B cell (primary cell): ENCODE results near the gene GSE1. TPM values are rescaled to one million over a fixed set of nuclear protein-coding genes. Genes with fewer than 3 reads are reported as not detected.

Experiments
- ATAC-seq: fragments of 200-7000 bp; cut with Tn5 transposase; one replicate; pipeline ENCODE4 v1.10.0; 2021; ENCODE audit warnings: low read depth, mild to moderate bottlenecking, moderate number of reproducible peaks, moderate library complexity
- CTCF ChIA-PET: fragments of 350-600 bp; sonication (Branson Sonifier 250); formaldehyde crosslinking; loops from one replicate; lab custom pipeline; 2021; ENCODE audit warnings: antibody characterized with exemption, inconsistent platforms; lab: Charles Lee
- POLR2A ChIA-PET: fragments of 350-600 bp; sonication (Branson Sonifier 250); formaldehyde crosslinking; loops from one replicate; lab custom pipeline; 2021; ENCODE audit warnings: antibody characterized with exemption; lab: Charles Lee
- DNase-seq: peaks from one replicate; pipeline ENCODE4 v3.0.0; 2013
- H2AFZ ChIP-seq: 2 replicates; pipeline ENCODE4 v1.6.1; 2012; ENCODE audit warnings: mild to moderate bottlenecking, low read depth, low read length; ENCODE audit not compliant: insufficient read depth, poor library complexity, severe bottlenecking
- H3K27ac ChIP-seq, 2 donors: 1 replicate in 1 of 2; 2 replicates in 1 of 2; pipeline ENCODE4 v1.5.1; 2012 to 2013; ENCODE audit warnings: low read length in 2 of 2, mild to moderate bottlenecking in 2 of 2, moderate library complexity in 1 of 2
- H3K27me3 ChIP-seq, 4 experiments: fragments of 200-600 bp in 1 of 4; sonication (generic) in 1 of 4; replicated peaks in 1 of 4; 1 replicate in 2 of 4; 2 replicates in 2 of 4; pipeline versions ENCODE4 v1.6.1 to v1.7.0; 2013 to 2016; ENCODE audit warnings: low read length in 3 of 4, mild to moderate bottlenecking in 2 of 4, mixed read lengths in 1 of 4, moderate library complexity in 1 of 4; ENCODE audit not compliant: insufficient read depth in 4 of 4, control insufficient read depth in 3 of 4; ENCODE audit errors: control extremely low read depth in 1 of 4
- H3K36me3 ChIP-seq, 2 experiments: replicated peaks in 1 of 2; 1 replicate in 1 of 2; 2 replicates in 1 of 2; pipeline versions ENCODE4 v1.6.1 to v1.7.1; 2013; ENCODE audit warnings: low read length in 1 of 2; ENCODE audit not compliant: insufficient read depth in 2 of 2, control insufficient read depth in 1 of 2; ENCODE audit errors: control extremely low read depth in 1 of 2, extremely low read depth in 1 of 2
- H3K4me1 ChIP-seq, 2 donors: fragments of 200-600 bp in 1 of 2; sonication (generic) in 1 of 2; 1 replicate in 1 of 2; 2 replicates in 1 of 2; pipeline versions ENCODE4 v1.5.1 to v1.6.1; 2013 to 2017; ENCODE audit warnings: low read length in 2 of 2; ENCODE audit not compliant: control insufficient read depth in 2 of 2, insufficient read depth in 2 of 2
- H3K4me2 ChIP-seq: replicated peaks from 2 replicates; pipeline ENCODE3; 2012; ENCODE audit warnings: mild to moderate bottlenecking, low read depth, low read length; ENCODE audit not compliant: poor library complexity, severe bottlenecking
- H3K4me3 ChIP-seq, 5 experiments: fragments of 200-600 bp in 1 of 5; sonication (generic) in 1 of 5; 1 replicate in 3 of 5; 2 replicates in 2 of 5; pipeline versions ENCODE4 v1.5.1 to v1.7.0; 2011 to 2016; ENCODE audit warnings: low read length in 4 of 5, mild to moderate bottlenecking in 4 of 5, low read depth in 2 of 5, control low read depth in 1 of 5, moderate library complexity in 1 of 5; ENCODE audit not compliant: insufficient read depth in 1 of 5; ENCODE audit errors: control extremely low read depth in 1 of 5, extremely low read depth in 1 of 5
- H3K79me2 ChIP-seq: fragments of 200-600 bp; sonication (generic); one replicate; pipeline ENCODE4 v1.6.0; 2016; ENCODE audit warnings: low read length; ENCODE audit not compliant: control insufficient read depth, insufficient read depth
- H3K9ac ChIP-seq: fragments of 200-600 bp; sonication (generic); 2 replicates; pipeline ENCODE4 v1.6.1; 2017; ENCODE audit warnings: mild to moderate bottlenecking, low read length, moderate library complexity
- H3K9me3 ChIP-seq, 3 donors: one replicate each; pipeline versions ENCODE4 v1.6.1 to v1.7.1; 2013; ENCODE audit warnings: low read length in 2 of 3; ENCODE audit not compliant: control insufficient read depth in 2 of 3, insufficient read depth in 1 of 3; ENCODE audit errors: control extremely low read depth in 1 of 3
- H4K20me1 ChIP-seq: 2 replicates; pipeline ENCODE4 v1.6.0; 2012; ENCODE audit warnings: mild to moderate bottlenecking, low read length; ENCODE audit not compliant: insufficient read depth, control insufficient read depth, poor library complexity, severe bottlenecking
- H3K27ac Mint-ChIP-seq: one replicate; pipeline ENCODE4 v1.8.0; 2021; ENCODE audit warnings: mixed read lengths
- H3K27me3 Mint-ChIP-seq: one replicate; pipeline ENCODE4 v1.8.0; 2021; ENCODE audit warnings: mixed read lengths
- H3K4me1 Mint-ChIP-seq: one replicate; pipeline ENCODE4 v1.8.0; 2021; ENCODE audit warnings: mixed read lengths
- H3K4me3 Mint-ChIP-seq: one replicate; pipeline ENCODE4 v1.8.0; 2021; ENCODE audit warnings: mixed read lengths
- H3K9me3 Mint-ChIP-seq: one replicate; pipeline ENCODE4 v1.8.0; 2022; ENCODE audit warnings: mixed read lengths; ENCODE audit not compliant: insufficient read depth
- CTCF ChIP-seq: fragments of 200-600 bp; IDR thresholded peaks from one replicate; pipeline ENCODE4 v1.8.0; 2022; ENCODE audit warnings: antibody characterized with exemption, mild to moderate bottlenecking
- WGBS: methylation state at CpG from one replicate; pipeline ENCODE4 v1.1.5; 2013; ENCODE audit warnings: missing lambda C conversion rate; ENCODE audit not compliant: insufficient coverage; 5-methylcytosine and 5-hydroxymethylcytosine counted together
- intact Hi-C: fragments of 100-400 bp; cut with micrococcal nuclease; formaldehyde crosslinking; loops from one replicate; pipeline ENCODE4 v1.10.0; 2022
- polyA plus RNA-seq: library from polyadenylated mRNA; depleted of rRNA; stranded (reverse); fragments of >200 nt; gene quantifications from 2 replicates; pipeline ENCODE4 v1.2.3, GENCODE V29; 2012
- total RNA-seq, 2 donors: library from RNA; stranded (reverse); fragments of 120-200 nt in 1 of 2; gene quantifications; 1 replicate in 1 of 2; 2 replicates in 1 of 2; pipeline versions ENCODE4 v1.2.3 to v1.2.4, GENCODE V29; 2013 to 2022

The GSE1 gene
- total and polyA plus RNA-seq, 2 donors (not counting 1 experiment from before 2014, with no cell fraction given) = 57.3 to 76.1 TPM

- peaks cover 100% of the 10 kb centered on the region for H4K20me1 ChIP-seq
Observed at GRCh38 chr16:85643631-85644030, 30.5 kb downstream of the GSE1 start.

More at GRCh38 chr16:85643631-85644030, 30.5 kb downstream of the GSE1 start:
- H3K27ac ChIP-seq = no peak overlapping the region
- Mint-ChIP-seq H3K9me3 (no peaks in the 10 kb centered on the region), H3K27ac (no peak overlapping the region), H3K4me3 (no peak overlapping the region), H3K4me1 (peaks cover 10% of the 10 kb centered on the region), H3K27me3 (no peaks in the 10 kb centered on the region)
- intact Hi-C loops = no loop called here
- POLR2A ChIA-PET = interaction anchor here (0.7 kb wide), 1 partner anchor 57 kb away, joined by 4 read pairs; no protein-coding TSS in a partner anchor
- no peak overlapping the region for H3K4me2 ChIP-seq
- CTCF ChIA-PET = no interaction called here
- DNase-seq = no peak
- no peak overlapping the region for H2AFZ ChIP-seq
- ATAC-seq = no peak
- no peaks in the 10 kb centered on the region for H3K9me3 ChIP-seq
- no peak overlapping the region for H3K4me3 ChIP-seq
- H3K9ac ChIP-seq = no peak overlapping the region
- no peak for TF ChIP-seq CTCF
- peaks cover 1 to 32% of the 10 kb centered on the region in 2 experiments for H3K36me3 ChIP-seq
- peaks cover 89% of the 10 kb centered on the region for H3K79me2 ChIP-seq
- H3K27me3 ChIP-seq = no peaks in the 10 kb centered on the region
- no peaks in the 10 kb centered on the region for H3K4me1 ChIP-seq
- WGBS = 92% methylated on average over 2 of the region's 8 CpGs
